GM18517 (cell line): ENCODE measurements around the gene KCNG2.
A peak's percentile ranks its signal among the peaks of the same experiment; 100 is the strongest.

ENCODE experiments used
- ATAC-seq: cut with Tn5 transposase; IDR thresholded peaks from one replicate; pipeline ENCODE4 v1.9.1; 2021; ENCODE audit warnings: mild to moderate bottlenecking, moderate library complexity; ENCODE audit not compliant: unreplicated experiment

The KCNG2 gene

GRCh38 chr18:79796531-79797405 is 970 bp upstream of the KCNG2 start:
- ATAC-seq = no peak

- ATAC-seq = no peak
Measured at GRCh38 chr18:79798346-79798998, 734 bp downstream of the KCNG2 start.

GRCh38 chr18:79798999-79799370 is 1.2 kb downstream of the KCNG2 start:
- no peak for ATAC-seq

DNA sequence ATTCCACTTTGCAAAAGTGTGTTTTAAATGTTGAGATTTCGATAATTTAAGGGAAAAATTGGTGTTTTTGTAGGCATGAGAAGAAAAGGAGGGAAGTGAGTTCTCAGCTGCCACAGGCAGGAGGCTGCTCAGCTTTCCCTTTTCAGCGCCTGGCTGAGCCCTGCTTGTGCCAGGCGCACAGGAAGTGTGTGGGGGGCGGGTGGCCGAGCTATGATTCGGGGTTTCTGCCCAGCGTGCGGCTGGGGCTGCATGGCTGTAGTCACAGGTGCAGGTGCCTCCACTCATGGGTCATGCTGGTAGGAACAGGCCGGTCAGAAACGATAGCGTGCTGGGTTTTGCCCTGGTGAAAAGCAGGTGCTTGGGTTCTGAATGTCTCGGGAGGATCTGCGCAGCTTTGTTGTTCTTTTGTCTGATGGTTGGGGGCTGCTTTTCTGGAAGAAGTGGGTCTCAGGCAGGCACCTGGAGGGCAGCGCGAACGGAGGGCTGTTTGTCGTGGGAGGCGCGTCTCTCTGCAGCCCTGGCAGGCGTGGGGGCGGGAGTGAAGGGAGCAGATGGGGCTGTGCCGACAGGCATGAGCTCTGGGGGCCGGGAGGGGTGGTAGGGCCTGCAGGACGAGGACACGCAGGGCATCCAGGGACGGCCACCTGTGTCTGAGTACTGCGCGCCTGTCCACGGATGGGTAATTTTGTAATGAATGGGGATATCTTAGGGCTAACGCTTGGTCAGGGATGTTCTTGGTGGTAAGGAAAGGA is 2.1 kb downstream of the KCNG2 start:
- peak; percentile 46 for ATAC-seq

- no peak for ATAC-seq
Measured at GRCh38 chr18:79800371-79801180, 2.8 kb downstream of the KCNG2 start.

DNA sequence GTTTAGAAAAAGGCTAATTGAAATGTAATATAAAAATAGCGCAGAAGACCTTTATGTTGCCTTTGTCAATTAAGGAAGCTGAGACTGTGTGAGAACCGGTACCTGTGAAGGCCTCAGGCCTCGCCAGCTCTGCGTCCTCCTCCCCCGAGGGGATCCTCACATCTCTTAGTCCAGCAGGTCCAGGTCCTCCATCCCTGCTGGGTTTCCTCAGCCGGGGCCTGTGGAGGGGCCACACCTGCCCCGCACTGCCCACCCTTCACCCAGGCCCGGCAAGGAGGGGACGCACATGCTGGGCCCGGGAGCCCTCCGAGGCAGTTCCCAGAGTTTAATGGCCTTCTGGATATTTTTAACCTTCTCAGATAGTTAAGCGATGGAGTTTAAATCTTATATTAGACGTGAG is 3.5 kb downstream of the KCNG2 start:
- no peak for ATAC-seq

DNA sequence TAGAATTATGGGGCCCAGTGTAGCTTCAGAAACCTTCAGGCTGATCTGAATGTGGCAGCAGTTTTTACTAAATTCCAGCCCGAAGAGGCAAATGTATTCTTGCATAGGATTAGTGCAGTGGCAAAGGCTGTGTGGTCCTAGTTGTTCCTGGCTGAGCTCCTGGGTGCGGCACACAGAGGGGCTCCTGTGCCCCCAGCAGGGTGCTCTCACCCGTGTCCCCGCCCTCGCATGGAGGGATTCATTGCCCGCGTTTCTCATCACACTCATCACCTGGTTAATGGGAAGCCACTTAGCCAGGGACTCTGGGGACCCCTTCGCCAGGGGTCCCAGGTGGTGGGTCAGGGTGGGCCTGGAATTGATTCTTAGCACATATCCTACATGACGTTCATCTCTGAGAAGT is 3.9 kb downstream of the KCNG2 start:
- ATAC-seq = no peak

DNA sequence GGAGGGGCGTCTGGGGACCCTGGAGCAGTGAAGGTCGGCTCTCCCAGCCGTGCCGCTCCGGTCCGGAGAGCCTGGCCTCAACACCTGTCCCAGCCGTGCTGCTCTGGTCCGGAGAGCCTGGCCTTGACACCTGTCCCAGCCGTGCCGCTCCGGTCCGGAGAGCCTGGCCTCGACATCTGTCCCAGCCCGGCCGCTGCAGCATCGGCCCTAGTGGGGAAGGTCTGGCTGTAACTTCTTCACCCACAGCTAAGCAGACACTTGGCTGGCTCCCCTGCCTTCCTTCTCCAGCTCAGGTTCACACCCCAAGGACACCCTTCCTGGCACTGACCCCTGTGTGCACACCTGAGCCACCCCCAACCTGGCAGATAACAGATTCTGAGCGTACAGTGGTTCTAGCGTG is 4.6 kb downstream of the KCNG2 start:
- ATAC-seq = no peak

- no peak for ATAC-seq
Measured at GRCh38 chr18:79803611-79804051, 5.9 kb downstream of the KCNG2 start.

GRCh38 chr18:79804130-79804787 is 6.5 kb downstream of the KCNG2 start:
- ATAC-seq = no peak

GRCh38 chr18:79805211-79805887 is 7.6 kb downstream of the KCNG2 start:
- no peak for ATAC-seq

DNA sequence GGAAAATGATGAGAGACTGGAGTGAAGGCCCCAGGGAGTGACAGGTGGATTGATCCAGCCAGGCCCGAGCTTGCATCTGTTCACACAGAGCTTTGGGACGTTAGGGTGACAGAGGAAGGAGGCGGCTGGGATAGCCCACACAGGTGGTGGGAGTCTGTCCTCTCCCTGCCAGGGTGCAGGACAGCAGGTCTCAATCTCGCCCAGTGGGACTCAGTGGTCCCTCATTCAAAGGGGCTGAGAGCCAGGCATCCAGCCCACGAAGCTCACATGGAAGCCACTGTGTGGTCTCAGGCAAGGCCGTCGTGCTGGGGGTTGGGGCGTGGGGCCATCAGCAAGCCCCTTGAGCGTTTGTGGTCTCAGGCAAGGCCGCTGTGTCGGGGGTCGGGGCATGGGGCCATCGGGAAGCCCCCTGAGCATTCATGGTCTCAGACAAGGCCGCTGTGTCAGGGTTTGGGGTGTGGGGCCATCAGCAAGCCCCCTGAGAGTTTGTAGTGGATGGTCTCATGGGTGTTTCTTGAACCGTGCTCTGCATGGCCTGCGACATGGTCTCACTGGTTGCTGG is 8.3 kb downstream of the KCNG2 start:
- no peak for ATAC-seq

DNA sequence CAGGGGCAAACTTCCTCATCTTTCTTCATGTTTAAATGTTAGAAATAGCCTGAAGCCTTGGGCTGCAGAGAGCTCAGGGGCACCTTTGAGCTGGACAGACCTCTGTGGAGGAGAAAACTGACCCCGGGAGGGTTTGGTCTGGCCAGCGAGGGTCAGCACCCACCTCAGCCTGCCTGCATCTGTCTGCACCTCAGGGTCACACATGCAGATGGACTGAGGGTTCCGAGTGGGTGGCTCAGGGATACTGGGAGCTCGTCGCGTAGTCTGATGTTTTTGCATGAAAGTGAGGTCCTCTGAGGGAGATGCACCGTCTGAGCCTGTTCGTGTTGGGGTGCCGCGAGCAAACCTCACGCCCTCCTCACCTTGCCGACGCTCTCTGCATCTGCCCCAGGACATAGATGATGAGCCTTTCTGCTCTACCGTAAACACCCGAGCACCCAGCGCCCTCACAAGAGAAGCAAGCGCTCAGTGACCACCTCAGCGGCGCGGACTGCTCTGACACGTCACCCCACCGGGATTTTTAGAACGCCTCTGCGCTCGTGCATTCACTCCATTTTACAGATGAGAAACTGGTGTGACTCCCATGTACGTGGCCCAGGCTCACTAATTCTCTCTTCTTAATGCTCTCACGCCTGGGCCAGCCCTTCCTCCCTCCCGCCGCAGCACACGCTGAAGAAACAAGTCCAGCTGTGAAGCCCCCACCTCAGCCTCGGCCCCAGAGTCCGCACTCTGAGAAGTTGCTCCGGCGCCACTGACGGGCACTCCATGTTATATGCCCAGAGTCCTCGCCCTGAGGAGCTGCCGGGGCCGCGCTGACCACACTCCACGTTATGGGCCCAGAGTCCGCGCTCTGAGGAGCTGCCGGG is 9.5 kb downstream of the KCNG2 start:
- no peak for ATAC-seq

DNA sequence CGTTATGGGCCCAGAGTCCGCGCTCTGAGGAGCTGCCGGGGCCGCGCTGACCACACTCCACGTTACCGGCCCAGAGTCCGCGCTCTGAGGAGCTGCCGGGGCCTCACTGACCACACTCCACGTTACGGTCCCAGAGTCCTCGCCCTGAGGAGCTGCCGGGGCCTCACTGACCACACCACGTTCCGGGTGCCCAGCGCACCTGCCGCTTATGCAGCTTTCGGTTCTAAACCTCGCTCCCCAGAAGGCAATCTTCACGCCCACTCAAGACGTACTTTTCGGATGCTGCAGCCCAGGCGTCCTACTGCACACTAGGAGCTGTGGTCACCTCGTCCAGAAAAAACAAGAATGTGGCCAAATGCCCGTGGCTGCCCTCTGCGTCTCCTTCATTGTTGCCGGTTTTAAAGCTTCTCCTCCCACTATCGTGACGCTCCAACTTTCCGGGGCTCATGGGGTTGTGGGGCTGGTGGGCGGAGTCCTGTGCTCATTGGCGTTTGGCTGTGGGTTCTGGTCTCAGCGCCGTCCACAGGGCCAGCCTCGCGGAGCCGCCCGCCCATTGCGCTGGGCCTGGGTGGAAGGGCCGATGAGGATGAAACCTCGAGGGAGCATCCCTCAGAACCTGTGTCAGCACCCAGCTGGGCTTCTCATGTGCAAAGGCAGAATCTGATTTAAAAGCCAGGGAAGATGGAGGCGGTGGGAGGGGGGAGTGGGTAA is 11.9 kb downstream of the KCNG2 start:
- no peak for ATAC-seq

GRCh38 chr18:79812052-79812451 is 14.3 kb downstream of the KCNG2 start:
- ATAC-seq = no peak

DNA sequence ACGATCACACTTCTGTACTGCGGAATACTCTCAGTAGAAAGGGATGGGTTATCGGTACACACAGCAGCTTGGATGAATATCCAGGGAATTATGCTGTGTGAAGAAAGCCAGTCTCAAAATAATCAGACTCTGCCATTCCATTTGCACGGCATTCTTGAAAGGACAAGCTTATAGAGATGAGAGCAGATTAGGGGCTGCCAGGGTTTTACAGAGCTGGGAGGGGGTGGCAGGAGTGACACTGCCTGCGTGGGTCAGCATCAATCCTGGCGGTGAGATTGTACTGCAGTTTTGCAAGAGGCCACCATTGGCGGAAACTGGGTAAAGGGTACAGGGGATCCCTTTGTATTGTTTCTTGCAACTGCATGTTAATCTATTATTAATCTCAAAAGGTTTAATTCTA is 16.6 kb downstream of the KCNG2 start:
- no peak for ATAC-seq

GRCh38 chr18:79815657-79816056 is 17.9 kb downstream of the KCNG2 start:
- ATAC-seq = no peak

GRCh38 chr18:79816092-79816491 is 18.4 kb downstream of the KCNG2 start:
- no peak for ATAC-seq
